Spleen (tissue), 7 donors: ENCODE results near the gene CXXC4.

ENCODE experiments used
- POLR2A ChIP-seq, 3 donors: fragments of 450-650 bp; IDR thresholded peaks; one replicate each; pipeline ENCODE4 v1.5.1; 2017; ENCODE audit warnings: antibody characterized with exemption in 3 of 3, mild to moderate bottlenecking in 1 of 3
- POLR2AphosphoS5 ChIP-seq, 3 donors: sonication (generic); formaldehyde crosslinking; IDR thresholded peaks; one replicate each; pipeline ENCODE4 v1.5.1; 2017; ENCODE audit warnings: antibody characterized with exemption in 3 of 3
- TF ChIP-seq, protein P1 (sequence below), 11 experiments: fragments of 200-600 bp in 7 of 11; fragments of 450-650 bp in 4 of 11; sonication (generic) in 4 of 11; IDR thresholded peaks in 8 of 11; conservative IDR thresholded peaks in 3 of 11; 1 replicate in 7 of 11; 2 replicates in 4 of 11; pipeline versions ENCODE4 v1.4.0 to v1.8.0; 2016 to 2021; ENCODE audit warnings: antibody characterized with exemption in 11 of 11, inconsistent platforms in 4 of 11, mild to moderate bottlenecking in 1 of 11
- donor health status: DM: no; HTN: no; CAD: no; lungs with moderate emphysema.
- donor health status: DM: no; HTN: no; CAD: no.
- donor health status: DM: no; HTN: no; CAD: no.

GRCh38 chr4:104488151-104488550, 6.5 kb downstream of the CXXC4 start:
- TF ChIP-seq, protein P1, sequence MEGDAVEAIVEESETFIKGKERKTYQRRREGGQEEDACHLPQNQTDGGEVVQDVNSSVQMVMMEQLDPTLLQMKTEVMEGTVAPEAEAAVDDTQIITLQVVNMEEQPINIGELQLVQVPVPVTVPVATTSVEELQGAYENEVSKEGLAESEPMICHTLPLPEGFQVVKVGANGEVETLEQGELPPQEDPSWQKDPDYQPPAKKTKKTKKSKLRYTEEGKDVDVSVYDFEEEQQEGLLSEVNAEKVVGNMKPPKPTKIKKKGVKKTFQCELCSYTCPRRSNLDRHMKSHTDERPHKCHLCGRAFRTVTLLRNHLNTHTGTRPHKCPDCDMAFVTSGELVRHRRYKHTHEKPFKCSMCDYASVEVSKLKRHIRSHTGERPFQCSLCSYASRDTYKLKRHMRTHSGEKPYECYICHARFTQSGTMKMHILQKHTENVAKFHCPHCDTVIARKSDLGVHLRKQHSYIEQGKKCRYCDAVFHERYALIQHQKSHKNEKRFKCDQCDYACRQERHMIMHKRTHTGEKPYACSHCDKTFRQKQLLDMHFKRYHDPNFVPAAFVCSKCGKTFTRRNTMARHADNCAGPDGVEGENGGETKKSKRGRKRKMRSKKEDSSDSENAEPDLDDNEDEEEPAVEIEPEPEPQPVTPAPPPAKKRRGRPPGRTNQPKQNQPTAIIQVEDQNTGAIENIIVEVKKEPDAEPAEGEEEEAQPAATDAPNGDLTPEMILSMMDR (IDR thresholded peaks at IDR 0.05 in 8 of 11, conservative IDR thresholded peaks at IDR 0.05 in 3 of 11), result no peak
- no peak for TF ChIP-seq POLR2A (IDR thresholded peaks at IDR 0.05)
- TF ChIP-seq POLR2AphosphoS5 (IDR thresholded peaks at IDR 0.05), result no peak
